HFFc6 (cell line): ENCODE data around the gene CADM2. TPM values are rescaled to one million over a fixed set of nuclear protein-coding genes. Genes with fewer than 3 reads are reported as not detected.

ENCODE experiments used
- DNase-seq: peaks from one replicate; pipeline ENCODE4 v3.0.0-alpha.2; 2018
- H3K27ac Mint-ChIP-seq: 2 replicates; pipeline ENCODE4 v1.8.0; 2020; ENCODE audit warnings: mild to moderate bottlenecking, mixed read lengths
- H3K27me3 Mint-ChIP-seq: 2 replicates; pipeline ENCODE4 v1.8.0; 2021; ENCODE audit warnings: mild to moderate bottlenecking, moderate library complexity, mixed read lengths; ENCODE audit not compliant: insufficient read depth
- H3K36me3 Mint-ChIP-seq: 2 replicates; pipeline ENCODE4 v1.8.0; 2021; ENCODE audit warnings: low read depth, mixed read lengths
- H3K4me1 Mint-ChIP-seq: 2 replicates; pipeline ENCODE4 v1.8.0; 2020; ENCODE audit warnings: low read depth, mixed read lengths
- H3K4me3 Mint-ChIP-seq: 2 replicates; pipeline ENCODE4 v1.8.0; 2020; ENCODE audit warnings: mild to moderate bottlenecking, moderate library complexity, mixed read lengths
- H3K9me3 Mint-ChIP-seq: 2 replicates; pipeline ENCODE4 v1.8.0; 2020; ENCODE audit warnings: mild to moderate bottlenecking, mixed read lengths
- CTCF ChIP-seq: fragments of 200-600 bp; sonication (generic); IDR thresholded peaks from 2 replicates; pipeline ENCODE4 v1.5.0; 2021; ENCODE audit warnings: antibody characterized with exemption, mild to moderate bottlenecking
- total RNA-seq, 6 experiments: library from RNA; stranded (reverse); fragmentation: NEBNext Ultra II Directional; extraction: Animal tissue kit (Norgen Biotek cat#: 25700); gene quantifications; 2 replicates in 1 of 6; 3 replicates in 5 of 6; pipeline ENCODE4 v1.2.3, GENCODE V29; 2021

Gene CADM2
- total RNA-seq, 6 experiments from 2014 or later = not detected

DNA sequence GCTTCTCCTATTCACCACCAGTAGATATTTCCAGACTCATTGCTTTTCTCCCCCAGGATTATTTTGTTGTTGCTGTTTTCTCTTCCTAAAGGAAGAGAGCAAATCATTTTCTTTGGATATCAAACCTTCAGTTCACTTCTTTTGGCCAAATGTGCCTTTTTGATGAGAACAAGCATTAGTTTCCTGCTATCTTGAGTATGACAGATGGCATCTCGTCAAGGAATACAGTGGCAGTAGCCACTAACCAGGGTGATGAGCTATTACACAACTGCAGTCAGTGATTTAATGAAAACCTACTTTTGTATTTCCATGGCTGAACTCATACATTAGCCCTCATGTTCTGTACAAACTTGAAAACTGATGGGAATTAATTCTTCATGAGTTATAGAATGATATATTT lies 354.6 kb downstream of the CADM2 start:
- H3K9me3 Mint-ChIP-seq = peaks cover 16% of the 10 kb centered on the region
- no peak overlapping the region for H3K4me3 Mint-ChIP-seq
- H3K27ac Mint-ChIP-seq = no peak overlapping the region
- H3K36me3 Mint-ChIP-seq = no peaks in the 10 kb centered on the region
- no peak for TF ChIP-seq CTCF
- H3K4me1 Mint-ChIP-seq = no peaks in the 10 kb centered on the region
- no peak for DNase-seq
- no peaks in the 10 kb centered on the region for H3K27me3 Mint-ChIP-seq

GRCh38 chr3:85316252-85316651 lies 357.5 kb downstream of the CADM2 start:
- no peak for TF ChIP-seq CTCF
- peaks cover 16% of the 10 kb centered on the region for H3K9me3 Mint-ChIP-seq
- no peak overlapping the region for H3K27ac Mint-ChIP-seq
- no peaks in the 10 kb centered on the region for H3K4me1 Mint-ChIP-seq
- no peak overlapping the region for H3K4me3 Mint-ChIP-seq
- H3K27me3 Mint-ChIP-seq = no peaks in the 10 kb centered on the region
- DNase-seq = no peak
- no peaks in the 10 kb centered on the region for H3K36me3 Mint-ChIP-seq

DNA sequence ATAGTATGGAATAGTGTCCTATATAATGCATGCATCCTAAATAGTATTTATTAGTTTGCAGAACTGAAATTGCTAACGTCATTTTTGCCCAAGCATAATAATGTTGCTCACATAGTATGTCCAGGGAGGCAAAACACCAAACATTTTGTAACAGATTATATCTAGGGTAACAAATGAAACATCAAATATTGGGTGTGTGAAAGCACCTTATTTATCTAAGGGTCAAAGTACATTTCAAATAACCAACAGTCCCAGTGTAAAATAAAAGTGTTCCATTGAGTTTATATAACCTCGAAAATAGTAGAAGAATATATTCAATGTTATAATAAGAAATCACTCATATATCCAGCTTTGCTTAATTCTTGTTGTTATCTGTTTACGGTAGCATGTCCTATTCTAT lies 363.1 kb downstream of the CADM2 start:
- no peak overlapping the region for H3K27ac Mint-ChIP-seq
- no peak for TF ChIP-seq CTCF
- H3K4me3 Mint-ChIP-seq = no peak overlapping the region
- no peaks in the 10 kb centered on the region for H3K36me3 Mint-ChIP-seq
- H3K9me3 Mint-ChIP-seq = peaks cover 9% of the 10 kb centered on the region
- no peaks in the 10 kb centered on the region for H3K4me1 Mint-ChIP-seq
- no peaks in the 10 kb centered on the region for H3K27me3 Mint-ChIP-seq
- no peak for DNase-seq

- H3K4me3 Mint-ChIP-seq = no peak overlapping the region
- H3K9me3 Mint-ChIP-seq = peaks cover 14% of the 10 kb centered on the region
- H3K36me3 Mint-ChIP-seq = no peaks in the 10 kb centered on the region
- no peak for DNase-seq
- no peak overlapping the region for H3K27ac Mint-ChIP-seq
- TF ChIP-seq CTCF = no peak
- H3K27me3 Mint-ChIP-seq = no peaks in the 10 kb centered on the region
- no peaks in the 10 kb centered on the region for H3K4me1 Mint-ChIP-seq
These were observed 371.3 kb downstream of the CADM2 start for GRCh38 chr3:85330071-85330470.

DNA sequence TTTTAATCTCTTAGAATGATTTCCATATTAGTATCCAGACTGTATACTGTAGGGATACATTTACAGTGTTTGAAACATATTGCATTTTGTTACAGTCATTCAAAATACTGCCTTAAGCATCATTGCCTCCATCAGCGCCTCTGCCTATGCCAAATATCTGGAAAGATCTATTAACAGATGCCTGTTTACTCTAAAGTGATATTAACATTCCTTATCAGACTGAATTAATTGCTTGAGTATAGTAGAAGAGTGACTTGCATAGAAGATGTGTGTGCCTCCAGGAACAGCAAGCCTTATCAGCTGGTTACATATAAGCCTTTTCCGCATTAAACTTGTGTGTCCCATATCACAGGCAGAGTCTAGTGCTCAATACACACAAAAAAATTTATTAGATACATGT lies 379.1 kb downstream of the CADM2 start:
- H3K27me3 Mint-ChIP-seq = no peaks in the 10 kb centered on the region
- DNase-seq = no peak
- H3K36me3 Mint-ChIP-seq = no peaks in the 10 kb centered on the region
- TF ChIP-seq CTCF = no peak
- H3K4me3 Mint-ChIP-seq = no peak overlapping the region
- no peak overlapping the region for H3K27ac Mint-ChIP-seq
- peaks cover 9% of the 10 kb centered on the region for H3K9me3 Mint-ChIP-seq
- no peaks in the 10 kb centered on the region for H3K4me1 Mint-ChIP-seq

GRCh38 chr3:85342915-85343314 lies 384.1 kb downstream of the CADM2 start:
- peaks cover 11% of the 10 kb centered on the region for H3K9me3 Mint-ChIP-seq
- no peak overlapping the region for H3K27ac Mint-ChIP-seq
- DNase-seq = no peak
- H3K4me3 Mint-ChIP-seq = no peak overlapping the region
- H3K27me3 Mint-ChIP-seq = no peaks in the 10 kb centered on the region
- TF ChIP-seq CTCF = no peak
- H3K4me1 Mint-ChIP-seq = no peaks in the 10 kb centered on the region
- H3K36me3 Mint-ChIP-seq = no peaks in the 10 kb centered on the region
